ENCODE measurements around the gene GNAQ. TPM values are rescaled to one million over a fixed set of nuclear protein-coding genes. Genes with fewer than 3 reads are reported as not detected.
A peak's percentile ranks its signal among the peaks of the same experiment; 100 is the strongest.
"Not testable (repeated sequence)": the region's sequence is repeated elsewhere in the genome, so short reads cannot be mapped to it uniquely, and the experiment has no call there.

GNAQ gene
- 10 to 100 TPM; 12.8 to 18.5 TPM for total RNA-seq

DNA sequence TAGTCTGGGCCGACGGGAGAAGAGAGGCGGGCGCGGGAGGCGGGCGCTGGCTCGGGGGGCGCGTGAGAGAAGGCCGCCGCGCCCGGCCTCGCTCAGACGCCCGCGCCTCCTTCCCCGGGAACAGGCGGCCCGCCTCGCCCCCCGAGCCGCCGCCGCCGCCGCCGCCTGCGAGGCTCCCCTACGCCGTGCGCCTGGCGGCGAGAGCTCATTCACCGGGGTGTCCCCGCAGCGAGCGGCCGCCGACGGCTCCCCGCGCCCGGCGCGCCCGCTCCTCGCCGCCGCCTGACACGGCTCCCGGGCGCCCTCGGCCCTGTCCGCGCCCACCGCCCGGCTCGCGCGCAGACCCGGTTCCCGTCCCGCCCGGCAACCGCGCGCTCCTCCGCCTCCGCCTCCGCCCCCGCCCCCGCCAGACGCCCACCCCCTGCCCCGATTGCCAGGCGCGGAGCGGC lies at the start of gene GNAQ:
GNAQ (minus strand) TSS at position 368 of the 449 bp plus-strand sequence. CDS start 576 bp downstream, outside the sequence.
- Mint-ChIP-seq H3K4me1 (peaks cover 43% of the 10 kb centered on the region), H3K27ac (peak within 1 kb of the TSS; percentile 88), H3K9me3 (no peaks in the 10 kb centered on the region), H3K4me3 (peak within 1 kb of the TSS; percentile 92), H3K36me3 (ENCODE audit: low read depth) (peaks cover 5% of the 10 kb centered on the region), H3K27me3 (no peaks in the 10 kb centered on the region)
- peak; percentile 31 for ATAC-seq (replicated peaks)

- Mint-ChIP-seq H3K4me3 (peak overlapping the region; percentile 62), H3K36me3 (ENCODE audit: low read depth) (no peaks in the 10 kb centered on the region), H3K27me3 (no peaks in the 10 kb centered on the region), H3K4me1 (peaks cover 42% of the 10 kb centered on the region), H3K9me3 (peaks cover 13% of the 10 kb centered on the region), H3K27ac (peak overlapping the region; percentile 79)
- peak; percentile 82 for ATAC-seq (replicated peaks)
These were observed 43.0 kb upstream of the GNAQ start for GRCh38 chr9:78074385-78075291.

- Mint-ChIP-seq H3K27me3 (no peaks in the 10 kb centered on the region), H3K4me3 (peak overlapping the region; percentile 62), H3K27ac (no peak overlapping the region), H3K4me1 (peaks cover 42% of the 10 kb centered on the region), H3K9me3 (peaks cover 13% of the 10 kb centered on the region), H3K36me3 (ENCODE audit: low read depth) (no peaks in the 10 kb centered on the region)
- ATAC-seq (replicated peaks): no peak
These were observed 42.1 kb upstream of the GNAQ start for GRCh38 chr9:78073722-78074121.

- Mint-ChIP-seq H3K36me3 (ENCODE audit: low read depth) (no peaks in the 10 kb centered on the region), H3K27ac (peak overlapping the region; percentile 29)
- peak; percentile 80 for ATAC-seq (replicated peaks)
These were observed 41.1 kb upstream of the GNAQ start for GRCh38 chr9:78072586-78073199.

DNA sequence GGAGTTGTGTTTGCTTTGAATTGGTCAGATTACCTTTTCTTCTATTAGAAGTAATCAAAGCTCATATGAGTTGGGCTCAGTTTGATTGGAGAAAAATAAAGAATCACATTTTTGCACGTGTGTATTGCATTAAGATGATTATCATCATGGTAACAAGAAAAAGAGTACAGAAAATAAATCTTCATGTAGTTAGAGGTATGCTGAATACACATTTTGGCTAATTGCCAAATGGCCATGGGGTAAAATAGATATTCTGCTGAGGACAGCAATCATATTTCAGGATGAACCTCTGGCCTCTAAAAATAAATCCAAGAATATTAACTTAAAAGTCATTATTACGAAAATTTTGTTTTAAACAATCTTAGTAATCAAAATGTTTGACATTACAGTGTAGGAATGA lies 38.9 kb upstream of the GNAQ start:
- Mint-ChIP-seq H3K4me1 (peaks cover 34% of the 10 kb centered on the region), H3K36me3 (ENCODE audit: low read depth) (no peaks in the 10 kb centered on the region), H3K27me3 (no peaks in the 10 kb centered on the region), H3K9me3 (peaks cover 6% of the 10 kb centered on the region), H3K27ac (no peak overlapping the region), H3K4me3 (no peak overlapping the region)
- ATAC-seq (replicated peaks): no peak

More at GRCh38 chr9:78072586-78073199, 41.1 kb upstream of the GNAQ start:
- Mint-ChIP-seq H3K27me3 (no peaks in the 10 kb centered on the region), H3K4me1 (peaks cover 42% of the 10 kb centered on the region), H3K4me3 (peak overlapping the region; percentile 17), H3K9me3 (peaks cover 7% of the 10 kb centered on the region)

DNA sequence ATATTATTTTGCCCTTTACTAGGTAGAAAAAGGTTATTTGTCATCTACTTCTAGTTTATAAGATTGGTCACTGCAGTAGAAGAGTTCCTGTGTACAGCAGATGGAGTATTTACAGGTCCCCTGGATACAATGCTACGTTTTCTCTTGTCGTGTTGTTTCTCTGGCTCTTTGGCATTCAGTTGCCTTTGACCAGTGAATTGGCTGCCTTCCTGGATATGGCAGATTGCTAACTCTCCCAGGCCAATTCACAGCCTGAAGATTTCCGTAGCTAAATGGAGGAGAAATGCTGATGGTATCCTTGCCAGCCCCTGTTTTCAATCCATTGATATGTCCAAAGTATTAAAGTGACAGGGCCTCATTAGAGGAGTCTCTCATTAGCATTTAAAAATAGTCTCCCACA lies 32.5 kb upstream of the GNAQ start:
- no peaks in the 10 kb centered on the region for H3K27me3 Mint-ChIP-seq
- no peaks in the 10 kb centered on the region for H3K36me3 Mint-ChIP-seq (ENCODE audit: low read depth)
- H3K4me3 Mint-ChIP-seq: no peak overlapping the region
- no peak for ATAC-seq (replicated peaks)
- H3K4me1 Mint-ChIP-seq: no peaks in the 10 kb centered on the region
- H3K9me3 Mint-ChIP-seq: peaks cover 6% of the 10 kb centered on the region
- H3K27ac Mint-ChIP-seq: no peak overlapping the region

GRCh38 chr9:78062710-78063109 lies 31.1 kb upstream of the GNAQ start:
- no peaks in the 10 kb centered on the region for H3K36me3 Mint-ChIP-seq (ENCODE audit: low read depth)
- no peaks in the 10 kb centered on the region for H3K4me1 Mint-ChIP-seq
- H3K27me3 Mint-ChIP-seq: no peaks in the 10 kb centered on the region
- H3K9me3 Mint-ChIP-seq: peaks cover 6% of the 10 kb centered on the region
- ATAC-seq (replicated peaks): no peak
- H3K27ac Mint-ChIP-seq: no peak overlapping the region
- no peak overlapping the region for H3K4me3 Mint-ChIP-seq

- H3K27me3 Mint-ChIP-seq; H3K9me3 Mint-ChIP-seq; H3K36me3 Mint-ChIP-seq (ENCODE audit: low read depth); H3K27ac Mint-ChIP-seq: not testable (repeated sequence)
- peak; percentile 74 for ATAC-seq (replicated peaks)
- H3K4me3 Mint-ChIP-seq: peak overlapping the region; percentile 45
- H3K4me1 Mint-ChIP-seq: peaks cover 12% of the 10 kb centered on the region
These were observed 22.6 kb upstream of the GNAQ start for GRCh38 chr9:78054218-78054617.

GRCh38 chr9:78053627-78054026 lies 22.0 kb upstream of the GNAQ start:
- Mint-ChIP-seq H3K4me3 (peak overlapping the region; percentile 45), H3K27ac (no peak overlapping the region), H3K9me3 (peaks cover 9% of the 10 kb centered on the region), H3K27me3 (no peaks in the 10 kb centered on the region), H3K4me1 (peaks cover 12% of the 10 kb centered on the region), H3K36me3 (ENCODE audit: low read depth) (no peaks in the 10 kb centered on the region)
- peak; percentile 79 for ATAC-seq (replicated peaks)

DNA sequence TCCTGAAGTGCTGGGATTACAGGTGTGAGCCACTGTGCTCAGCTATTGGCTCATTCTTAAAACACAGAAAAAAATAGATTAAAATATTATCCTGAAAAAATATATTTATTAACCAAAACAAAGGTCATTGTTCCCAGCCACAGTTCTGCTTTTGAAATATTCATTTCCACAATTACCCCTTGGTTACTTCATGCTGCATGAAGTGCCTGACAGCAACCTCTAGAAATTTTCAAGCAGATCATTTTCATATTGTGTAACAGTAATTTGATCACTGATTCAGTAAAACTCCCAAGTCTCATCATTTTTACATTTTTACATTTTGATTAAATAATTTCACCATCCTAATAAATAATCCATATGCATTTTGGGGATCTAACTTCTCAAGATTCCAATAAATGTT lies 18.8 kb upstream of the GNAQ start:
- H3K4me3 Mint-ChIP-seq: no peak overlapping the region
- H3K4me1 Mint-ChIP-seq: peaks cover 12% of the 10 kb centered on the region
- ATAC-seq (replicated peaks): no peak
- peaks cover 3% of the 10 kb centered on the region for H3K9me3 Mint-ChIP-seq
- no peak overlapping the region for H3K27ac Mint-ChIP-seq
- H3K27me3 Mint-ChIP-seq: no peaks in the 10 kb centered on the region
- H3K36me3 Mint-ChIP-seq (ENCODE audit: low read depth): no peaks in the 10 kb centered on the region

DNA sequence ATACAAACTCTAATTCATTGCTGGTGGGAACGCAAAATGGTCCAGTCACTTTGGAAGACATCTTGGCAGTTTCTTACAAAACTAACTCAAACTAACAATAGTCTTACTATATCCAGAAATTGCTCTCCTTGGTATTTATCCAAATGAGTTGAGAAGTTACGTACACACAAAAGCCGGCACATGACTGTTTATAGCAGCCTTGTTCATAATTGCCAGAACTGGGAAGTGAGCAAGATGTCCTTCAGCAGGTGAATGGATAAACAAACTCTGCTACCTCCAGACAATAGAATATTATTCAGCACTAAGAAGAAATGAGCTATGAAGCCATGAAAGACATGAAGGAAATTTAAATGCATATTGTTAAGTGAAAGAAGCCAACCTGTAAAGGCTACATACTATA lies 17.9 kb upstream of the GNAQ start:
- Mint-ChIP-seq H3K27me3 (no peaks in the 10 kb centered on the region), H3K4me3 (no peak overlapping the region), H3K27ac (no peak overlapping the region), H3K4me1 (peaks cover 12% of the 10 kb centered on the region), H3K9me3 (no peaks in the 10 kb centered on the region), H3K36me3 (ENCODE audit: low read depth) (no peaks in the 10 kb centered on the region)
- no peak for ATAC-seq (replicated peaks)

GRCh38 chr9:78047106-78047505 lies 15.5 kb upstream of the GNAQ start:
- Mint-ChIP-seq H3K4me3 (no peak overlapping the region), H3K9me3 (no peaks in the 10 kb centered on the region), H3K4me1 (no peaks in the 10 kb centered on the region), H3K27me3 (no peaks in the 10 kb centered on the region), H3K36me3 (ENCODE audit: low read depth) (no peaks in the 10 kb centered on the region), H3K27ac (no peak overlapping the region)
- no peak for ATAC-seq (replicated peaks)

DNA sequence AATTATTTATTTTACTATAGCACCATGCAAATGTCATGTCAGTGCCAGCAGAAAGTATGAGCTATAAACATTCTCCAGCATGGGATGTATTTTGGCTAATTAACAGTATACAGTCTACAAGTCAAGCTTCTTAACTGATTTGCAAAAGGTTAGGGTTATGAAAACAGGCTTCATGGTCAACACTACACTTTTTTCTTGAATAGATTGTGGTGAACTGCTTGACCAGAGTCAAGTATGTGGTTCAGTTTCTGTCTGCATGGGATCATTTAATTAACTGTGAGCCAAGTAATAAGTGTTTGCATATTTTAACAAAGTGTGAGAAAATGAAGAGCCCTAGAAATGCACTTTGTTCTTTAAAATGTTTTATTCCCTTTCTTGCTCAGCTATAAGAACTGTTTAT lies 14.5 kb upstream of the GNAQ start:
- no peaks in the 10 kb centered on the region for H3K4me1 Mint-ChIP-seq
- no peak for ATAC-seq (replicated peaks)
- no peaks in the 10 kb centered on the region for H3K9me3 Mint-ChIP-seq
- H3K4me3 Mint-ChIP-seq: no peak overlapping the region
- no peaks in the 10 kb centered on the region for H3K27me3 Mint-ChIP-seq
- H3K36me3 Mint-ChIP-seq (ENCODE audit: low read depth): no peaks in the 10 kb centered on the region
- no peak overlapping the region for H3K27ac Mint-ChIP-seq

DNA sequence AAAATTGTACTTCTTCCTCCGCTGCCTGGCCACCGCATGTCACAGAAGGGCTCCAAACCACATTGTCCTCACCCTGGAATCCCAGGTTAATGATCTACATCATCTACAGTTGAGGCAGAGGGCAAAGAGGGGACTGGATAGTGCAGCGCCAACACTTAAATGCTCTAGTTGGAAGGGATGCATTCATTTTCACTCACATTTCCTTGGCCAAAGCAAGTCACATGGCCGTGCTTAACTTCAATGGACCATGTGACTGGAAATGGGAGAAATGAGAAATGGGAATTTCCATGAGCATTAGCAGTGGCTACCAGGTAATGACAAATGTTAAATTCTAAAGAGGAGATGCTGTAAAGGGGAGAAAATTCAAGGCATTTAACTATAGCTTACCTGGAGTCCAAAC lies 13.3 kb upstream of the GNAQ start:
- H3K27me3 Mint-ChIP-seq: no peaks in the 10 kb centered on the region
- ATAC-seq (replicated peaks): no peak
- no peak overlapping the region for H3K4me3 Mint-ChIP-seq
- no peaks in the 10 kb centered on the region for H3K9me3 Mint-ChIP-seq
- no peak overlapping the region for H3K27ac Mint-ChIP-seq
- H3K36me3 Mint-ChIP-seq (ENCODE audit: low read depth): no peaks in the 10 kb centered on the region
- no peaks in the 10 kb centered on the region for H3K4me1 Mint-ChIP-seq

DNA sequence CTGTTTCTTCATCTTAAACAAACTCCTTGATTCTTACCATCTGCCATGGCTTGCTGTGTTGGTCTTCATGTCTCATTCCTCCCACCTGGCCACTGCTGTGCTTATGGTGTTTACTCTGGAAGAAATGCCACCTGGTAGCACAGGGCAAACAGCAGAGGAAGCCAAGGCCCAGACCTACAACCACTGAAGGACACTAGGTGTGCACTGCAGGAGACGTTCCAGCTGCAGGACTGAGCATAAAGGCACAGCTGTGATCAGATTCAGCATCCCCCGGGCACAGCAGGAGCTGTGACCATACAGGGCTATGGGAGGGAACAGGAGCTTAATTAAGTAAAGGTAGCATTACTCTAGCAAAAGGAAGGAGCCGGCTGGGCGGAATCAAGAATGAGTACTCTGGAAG lies 12.6 kb upstream of the GNAQ start:
- no peaks in the 10 kb centered on the region for H3K9me3 Mint-ChIP-seq
- no peaks in the 10 kb centered on the region for H3K36me3 Mint-ChIP-seq (ENCODE audit: low read depth)
- ATAC-seq (replicated peaks): no peak
- H3K4me3 Mint-ChIP-seq: no peak overlapping the region
- H3K4me1 Mint-ChIP-seq: no peaks in the 10 kb centered on the region
- H3K27me3 Mint-ChIP-seq: no peaks in the 10 kb centered on the region
- no peak overlapping the region for H3K27ac Mint-ChIP-seq
